Liver (tissue), 2 donors: ENCODE data around the gene CAV2.

Experiments
- YY1 ChIP-seq: IDR thresholded peaks from 2 replicates; pipeline ENCODE4 v1.6.1; 2016; ENCODE audit warnings: antibody characterized with exemption, mild to moderate bottlenecking
- TF ChIP-seq, protein P1 (sequence below): fragments of 150-350 bp; IDR thresholded peaks from 2 replicates; pipeline ENCODE4 v1.5.1; 2017; ENCODE audit warnings: improper control_type of control experiment, low read depth, low read length; ENCODE audit not compliant: missing input control
- donor health status: healthy.

DNA sequence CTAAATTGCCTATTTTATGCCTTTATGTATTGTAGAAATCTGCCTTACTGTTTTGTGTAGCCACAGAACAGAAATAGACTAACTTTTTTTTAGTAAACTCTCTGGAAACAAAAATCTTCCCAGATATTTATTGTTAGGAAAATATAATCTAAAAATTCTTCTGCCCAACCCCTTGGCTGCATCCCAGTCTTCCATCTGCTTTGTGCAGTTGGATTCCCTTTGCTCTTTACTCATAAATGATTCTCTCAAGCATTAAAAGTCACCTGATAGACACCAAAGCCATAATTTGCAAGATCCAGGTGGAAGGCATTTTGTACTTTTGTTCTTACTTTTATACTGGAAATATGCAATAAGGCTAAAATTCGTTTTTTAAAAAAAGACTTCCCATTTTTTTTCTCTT lies 6.1 kb upstream of the CAV2 start:
- TF ChIP-seq, protein P1, sequence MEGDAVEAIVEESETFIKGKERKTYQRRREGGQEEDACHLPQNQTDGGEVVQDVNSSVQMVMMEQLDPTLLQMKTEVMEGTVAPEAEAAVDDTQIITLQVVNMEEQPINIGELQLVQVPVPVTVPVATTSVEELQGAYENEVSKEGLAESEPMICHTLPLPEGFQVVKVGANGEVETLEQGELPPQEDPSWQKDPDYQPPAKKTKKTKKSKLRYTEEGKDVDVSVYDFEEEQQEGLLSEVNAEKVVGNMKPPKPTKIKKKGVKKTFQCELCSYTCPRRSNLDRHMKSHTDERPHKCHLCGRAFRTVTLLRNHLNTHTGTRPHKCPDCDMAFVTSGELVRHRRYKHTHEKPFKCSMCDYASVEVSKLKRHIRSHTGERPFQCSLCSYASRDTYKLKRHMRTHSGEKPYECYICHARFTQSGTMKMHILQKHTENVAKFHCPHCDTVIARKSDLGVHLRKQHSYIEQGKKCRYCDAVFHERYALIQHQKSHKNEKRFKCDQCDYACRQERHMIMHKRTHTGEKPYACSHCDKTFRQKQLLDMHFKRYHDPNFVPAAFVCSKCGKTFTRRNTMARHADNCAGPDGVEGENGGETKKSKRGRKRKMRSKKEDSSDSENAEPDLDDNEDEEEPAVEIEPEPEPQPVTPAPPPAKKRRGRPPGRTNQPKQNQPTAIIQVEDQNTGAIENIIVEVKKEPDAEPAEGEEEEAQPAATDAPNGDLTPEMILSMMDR: no peak
- TF ChIP-seq YY1: no peak
